Thoracic aorta (tissue), 2 donors: ENCODE results near the gene NKAPL. TPM values are rescaled to one million over a fixed set of nuclear protein-coding genes. Genes with fewer than 3 reads are reported as not detected.

ENCODE experiments used
- ATAC-seq: fragments of 150-250 bp; one replicate; pipeline ENCODE4 v1.8.0; 2017; ENCODE audit warnings: low read depth; ENCODE audit not compliant: insufficient number of reproducible peaks, low FRiP score
- DNase-seq: peaks from one replicate; pipeline ENCODE4 v3.0.0-alpha.2; 2020; ENCODE audit warnings: low spot score
- H3K27ac ChIP-seq, 2 donors: fragments of 200-600 bp; sonication (generic); 1 replicate in 1 of 2; 2 replicates in 1 of 2; pipeline ENCODE4 v1.5.1; 2016; ENCODE audit warnings: mild to moderate bottlenecking in 2 of 2, moderate library complexity in 2 of 2
- H3K27me3 ChIP-seq: fragments of 200-600 bp; sonication (generic); replicated peaks from 2 replicates; pipeline ENCODE4 v1.6.0; 2016; ENCODE audit warnings: mild to moderate bottlenecking; ENCODE audit not compliant: insufficient read depth
- H3K36me3 ChIP-seq: fragments of 200-600 bp; sonication (generic); one replicate; pipeline ENCODE4 v1.5.1; 2016
- H3K4me1 ChIP-seq, 2 donors: fragments of 200-600 bp; sonication (generic); 1 replicate in 1 of 2; 2 replicates in 1 of 2; pipeline versions ENCODE4 v1.5.1 to v1.6.0; 2016; ENCODE audit warnings: low read depth in 2 of 2, mild to moderate bottlenecking in 1 of 2; ENCODE audit not compliant: control insufficient read depth in 1 of 2
- H3K4me3 ChIP-seq: fragments of 200-600 bp; sonication (generic); 2 replicates; pipeline ENCODE4 v1.5.1; 2016; ENCODE audit warnings: mild to moderate bottlenecking
- H3K9me3 ChIP-seq: fragments of 200-600 bp; sonication (generic); 2 replicates; pipeline ENCODE4 v1.5.1; 2016
- total RNA-seq, 2 donors: library from RNA; depleted of rRNA; stranded (reverse); fragments of >200 nt; gene quantifications; one replicate each; pipeline versions ENCODE4 v1.1.0 to v1.2.3, GENCODE V29; 2016
- TF ChIP-seq, protein P1 (sequence below): fragments of 200-600 bp; sonication (generic); IDR thresholded peaks from one replicate; pipeline ENCODE4 v1.5.1; 2019; ENCODE audit warnings: antibody characterized with exemption

Gene NKAPL
- 1 to 10 TPM in 1 of 2 donors, under 1 TPM in 1; 0.49 to 1.1 TPM for total RNA-seq

GRCh38 chr6:28258877-28259777, at the start of gene NKAPL:
TSS of gene NKAPL (plus strand) at chr6:28259297. CDS start at chr6:28259372, 75 bp downstream.
- peaks cover 3 to 10% of the 10 kb centered on the region in 2 donors for H3K4me1 ChIP-seq
- TF ChIP-seq, protein P1, sequence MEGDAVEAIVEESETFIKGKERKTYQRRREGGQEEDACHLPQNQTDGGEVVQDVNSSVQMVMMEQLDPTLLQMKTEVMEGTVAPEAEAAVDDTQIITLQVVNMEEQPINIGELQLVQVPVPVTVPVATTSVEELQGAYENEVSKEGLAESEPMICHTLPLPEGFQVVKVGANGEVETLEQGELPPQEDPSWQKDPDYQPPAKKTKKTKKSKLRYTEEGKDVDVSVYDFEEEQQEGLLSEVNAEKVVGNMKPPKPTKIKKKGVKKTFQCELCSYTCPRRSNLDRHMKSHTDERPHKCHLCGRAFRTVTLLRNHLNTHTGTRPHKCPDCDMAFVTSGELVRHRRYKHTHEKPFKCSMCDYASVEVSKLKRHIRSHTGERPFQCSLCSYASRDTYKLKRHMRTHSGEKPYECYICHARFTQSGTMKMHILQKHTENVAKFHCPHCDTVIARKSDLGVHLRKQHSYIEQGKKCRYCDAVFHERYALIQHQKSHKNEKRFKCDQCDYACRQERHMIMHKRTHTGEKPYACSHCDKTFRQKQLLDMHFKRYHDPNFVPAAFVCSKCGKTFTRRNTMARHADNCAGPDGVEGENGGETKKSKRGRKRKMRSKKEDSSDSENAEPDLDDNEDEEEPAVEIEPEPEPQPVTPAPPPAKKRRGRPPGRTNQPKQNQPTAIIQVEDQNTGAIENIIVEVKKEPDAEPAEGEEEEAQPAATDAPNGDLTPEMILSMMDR = no peak
- no peaks in the 10 kb centered on the region for H3K36me3 ChIP-seq

GRCh38 chr6:28209753-28210535, 49.2 kb upstream of the NKAPL start:
- H3K4me3 ChIP-seq = no peak overlapping the region
- no peak for ATAC-seq
- peaks cover 15% of the 10 kb centered on the region for H3K27me3 ChIP-seq
- DNase-seq = no peak
- H3K4me1 ChIP-seq = peaks cover 0 to 18% of the 10 kb centered on the region in 2 donors
- no peaks in the 10 kb centered on the region for H3K36me3 ChIP-seq
- H3K27ac ChIP-seq = no peak overlapping the region
- TF ChIP-seq, protein P1 = no peak
- H3K9me3 ChIP-seq = no peaks in the 10 kb centered on the region

More at GRCh38 chr6:28258877-28259777, at the start of gene NKAPL:
- Histone ChIP-seq H3K4me3 (peak within 1 kb of the TSS; percentile 74), H3K27ac (no peak within 1 kb of the TSS), H3K27me3 (no peaks in the 10 kb centered on the region), H3K9me3 (no peaks in the 10 kb centered on the region)
- DNase-seq = peak; percentile 43
- no peak for ATAC-seq

DNA sequence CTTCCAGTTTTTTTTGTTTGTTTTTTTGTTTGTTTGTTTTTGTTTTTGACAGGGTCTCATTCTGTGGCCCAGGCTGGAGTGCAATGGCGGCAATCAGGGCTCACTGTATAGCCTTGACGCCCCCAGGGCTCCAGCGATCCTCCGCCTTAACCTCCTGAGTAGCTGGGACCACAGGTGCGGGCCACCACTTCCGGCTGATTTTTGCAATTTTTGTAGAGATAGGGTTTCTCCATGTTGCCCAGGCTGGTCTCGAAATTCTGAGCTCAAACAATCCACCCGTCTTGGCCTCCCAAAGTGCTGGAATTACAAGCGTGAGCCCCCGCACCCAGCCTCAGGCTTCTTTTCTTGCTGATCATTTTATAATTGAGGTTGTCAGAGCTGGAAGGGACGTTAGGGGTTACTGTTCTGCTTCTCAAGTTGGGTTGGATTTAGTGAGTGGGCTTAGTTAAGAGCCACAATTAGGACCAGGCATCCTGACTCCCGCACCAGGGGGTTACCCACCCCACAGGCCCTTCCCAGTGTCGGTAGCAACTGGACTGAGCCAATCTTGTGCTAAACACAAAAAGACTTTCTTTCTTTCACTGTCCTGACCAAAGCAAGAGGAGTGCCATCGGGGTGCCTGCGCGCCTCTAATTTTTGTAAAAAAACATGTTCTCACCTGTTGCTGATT, 47.1 kb upstream of the NKAPL start:
- Histone ChIP-seq H3K27ac (no peak overlapping the region), H3K27me3 (peaks cover 15% of the 10 kb centered on the region), H3K36me3 (no peaks in the 10 kb centered on the region), H3K9me3 (no peaks in the 10 kb centered on the region), H3K4me1 (peaks cover 0 to 18% of the 10 kb centered on the region in 2 donors), H3K4me3 (peak overlapping the region; percentile 60)
- DNase-seq (no peak), ATAC-seq (no peak)
- TF ChIP-seq, protein P1 = no peak

GRCh38 chr6:28212510-28213212, 46.4 kb upstream of the NKAPL start:
- Histone ChIP-seq H3K9me3 (no peaks in the 10 kb centered on the region), H3K4me3 (peak overlapping the region; percentile 60), H3K27me3 (peaks cover 15% of the 10 kb centered on the region), H3K4me1 (peaks cover 0 to 18% of the 10 kb centered on the region in 2 donors), H3K36me3 (no peaks in the 10 kb centered on the region), H3K27ac (no peak overlapping the region)
- ATAC-seq (peak; percentile 82), DNase-seq (no peak)
- TF ChIP-seq, protein P1 = no peak
